Thoracic aorta (tissue), 2 donors: ENCODE data around the gene CDH18. TPM values are rescaled to one million over a fixed set of nuclear protein-coding genes. Genes with fewer than 3 reads are reported as not detected.

Experiments
- ATAC-seq: fragments of 150-250 bp; one replicate; pipeline ENCODE4 v1.8.0; 2017; ENCODE audit warnings: low read depth; ENCODE audit not compliant: insufficient number of reproducible peaks, low FRiP score
- DNase-seq: peaks from one replicate; pipeline ENCODE4 v3.0.0-alpha.2; 2020; ENCODE audit warnings: low spot score
- H3K27ac ChIP-seq, 2 donors: fragments of 200-600 bp; sonication (generic); 1 replicate in 1 of 2; 2 replicates in 1 of 2; pipeline ENCODE4 v1.5.1; 2016; ENCODE audit warnings: mild to moderate bottlenecking in 2 of 2, moderate library complexity in 2 of 2
- H3K27me3 ChIP-seq: fragments of 200-600 bp; sonication (generic); replicated peaks from 2 replicates; pipeline ENCODE4 v1.6.0; 2016; ENCODE audit warnings: mild to moderate bottlenecking; ENCODE audit not compliant: insufficient read depth
- H3K36me3 ChIP-seq: fragments of 200-600 bp; sonication (generic); one replicate; pipeline ENCODE4 v1.5.1; 2016
- H3K4me1 ChIP-seq, 2 donors: fragments of 200-600 bp; sonication (generic); 1 replicate in 1 of 2; 2 replicates in 1 of 2; pipeline versions ENCODE4 v1.5.1 to v1.6.0; 2016; ENCODE audit warnings: low read depth in 2 of 2, mild to moderate bottlenecking in 1 of 2; ENCODE audit not compliant: control insufficient read depth in 1 of 2
- H3K4me3 ChIP-seq: fragments of 200-600 bp; sonication (generic); 2 replicates; pipeline ENCODE4 v1.5.1; 2016; ENCODE audit warnings: mild to moderate bottlenecking
- H3K9me3 ChIP-seq: fragments of 200-600 bp; sonication (generic); 2 replicates; pipeline ENCODE4 v1.5.1; 2016
- CTCF ChIP-seq: fragments of 200-600 bp; sonication (generic); IDR thresholded peaks from one replicate; pipeline ENCODE4 v1.5.1; 2019; ENCODE audit warnings: antibody characterized with exemption
- total RNA-seq, 2 donors: library from RNA; depleted of rRNA; stranded (reverse); fragments of >200 nt; gene quantifications; one replicate each; pipeline versions ENCODE4 v1.1.0 to v1.2.3, GENCODE V29; 2016

The CDH18 gene
- total RNA-seq, 2 donors from 2014 or later, result not detected

- Histone ChIP-seq H3K27ac (no peak overlapping the region), H3K27me3 (no peaks in the 10 kb centered on the region), H3K36me3 (no peaks in the 10 kb centered on the region), H3K4me3 (no peak overlapping the region), H3K4me1 (no peaks in the 10 kb centered on the region), H3K9me3 (no peaks in the 10 kb centered on the region)
- no peak for DNase-seq
- ATAC-seq, result no peak
- no peak for TF ChIP-seq CTCF
Observed at GRCh38 chr5:19806756-19807155, 181.2 kb downstream of the CDH18 start.

GRCh38 chr5:19802686-19803085 lies 185.3 kb downstream of the CDH18 start:
- H3K36me3 ChIP-seq, result no peaks in the 10 kb centered on the region
- ATAC-seq, result no peak
- no peak overlapping the region for H3K27ac ChIP-seq
- no peak overlapping the region for H3K4me3 ChIP-seq
- no peaks in the 10 kb centered on the region for H3K4me1 ChIP-seq
- TF ChIP-seq CTCF, result no peak
- no peaks in the 10 kb centered on the region for H3K27me3 ChIP-seq
- H3K9me3 ChIP-seq, result no peaks in the 10 kb centered on the region
- DNase-seq, result no peak

DNA sequence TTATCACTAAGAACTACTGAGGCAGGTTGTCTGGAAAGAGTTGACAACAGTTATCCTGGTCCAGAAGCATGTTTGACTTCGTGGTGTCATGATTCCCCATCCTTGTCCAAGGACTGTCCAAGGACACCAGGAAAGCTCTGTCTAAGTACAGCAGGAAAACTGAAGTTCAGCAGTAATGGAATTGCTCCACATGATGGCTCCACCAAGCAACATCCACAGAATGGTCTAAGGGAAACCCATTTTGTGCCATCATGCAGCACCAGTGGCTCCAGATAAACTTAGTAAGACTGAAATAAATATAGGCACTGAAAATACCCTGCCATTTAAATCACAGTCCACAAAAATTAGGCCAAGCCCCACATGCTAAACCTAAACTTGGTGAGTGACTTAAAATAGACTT lies 192.8 kb downstream of the CDH18 start:
- Histone ChIP-seq H3K4me1 (no peaks in the 10 kb centered on the region), H3K4me3 (no peak overlapping the region), H3K27ac (no peak overlapping the region), H3K27me3 (no peaks in the 10 kb centered on the region), H3K9me3 (no peaks in the 10 kb centered on the region), H3K36me3 (no peaks in the 10 kb centered on the region)
- ATAC-seq, result no peak
- no peak for DNase-seq
- TF ChIP-seq CTCF, result no peak

- no peak for DNase-seq
- H3K27ac ChIP-seq, result no peak overlapping the region
- no peak for TF ChIP-seq CTCF
- H3K36me3 ChIP-seq, result no peaks in the 10 kb centered on the region
- no peaks in the 10 kb centered on the region for H3K27me3 ChIP-seq
- no peak overlapping the region for H3K4me3 ChIP-seq
- no peaks in the 10 kb centered on the region for H3K4me1 ChIP-seq
- ATAC-seq, result no peak
- H3K9me3 ChIP-seq, result no peaks in the 10 kb centered on the region
Observed at GRCh38 chr5:19790829-19791466, 197.1 kb downstream of the CDH18 start.

GRCh38 chr5:19782566-19782965 lies 205.4 kb downstream of the CDH18 start:
- DNase-seq (no peak), ATAC-seq (no peak)
- Histone ChIP-seq H3K27me3 (no peaks in the 10 kb centered on the region), H3K4me3 (no peak overlapping the region), H3K4me1 (no peaks in the 10 kb centered on the region), H3K36me3 (no peaks in the 10 kb centered on the region), H3K9me3 (no peaks in the 10 kb centered on the region), H3K27ac (no peak overlapping the region)
- no peak for TF ChIP-seq CTCF
